Lower leg skin (tissue), 4 donors: ENCODE data around the gene CARS1. TPM values are rescaled to one million over a fixed set of nuclear protein-coding genes. Genes with fewer than 3 reads are reported as not detected.

Experiments
- DNase-seq, 2 donors: peaks; one replicate each; pipeline ENCODE4 v3.0.0-alpha.2; 2019; ENCODE audit warnings: low spot score in 2 of 2
- H3K4me3 ChIP-seq: fragments of 200-600 bp; sonication (generic); 2 replicates; pipeline ENCODE4 v1.5.1; 2017; ENCODE audit warnings: mild to moderate bottlenecking, low read depth; ENCODE audit not compliant: poor library complexity, severe bottlenecking
- CTCF ChIP-seq, 3 donors: fragments of 450-650 bp; IDR thresholded peaks; one replicate each; pipeline ENCODE4 v1.5.1; 2016; ENCODE audit warnings: antibody characterized with exemption in 3 of 3, mild to moderate bottlenecking in 3 of 3, moderate library complexity in 2 of 3
- POLR2A ChIP-seq, 2 donors: fragments of 450-650 bp; IDR thresholded peaks; one replicate each; pipeline ENCODE4 v1.6.1; 2016 to 2017; ENCODE audit warnings: antibody characterized with exemption in 2 of 2, mild to moderate bottlenecking in 1 of 2, moderate library complexity in 1 of 2
- WGBS, 2 donors: methylation state at CpG; one replicate each; pipeline ENCODE4 v1.1.5; 2018; 5-methylcytosine and 5-hydroxymethylcytosine counted together
- intact Hi-C: fragments of 100-400 bp; cut with DNase I; formaldehyde crosslinking; loops from one replicate; pipeline ENCODE4 v1.15.0; 2023; ENCODE audit warnings: low total_unique reads
- total RNA-seq, 4 donors: library from RNA; depleted of rRNA; stranded (reverse); fragments of >200 nt; gene quantifications; one replicate each; pipeline ENCODE4 v1.1.0, GENCODE V29; 2016

CARS1 gene
- 10 to 100 TPM; 56.7 to 63.0 (median 60.7) TPM for total RNA-seq

DNA sequence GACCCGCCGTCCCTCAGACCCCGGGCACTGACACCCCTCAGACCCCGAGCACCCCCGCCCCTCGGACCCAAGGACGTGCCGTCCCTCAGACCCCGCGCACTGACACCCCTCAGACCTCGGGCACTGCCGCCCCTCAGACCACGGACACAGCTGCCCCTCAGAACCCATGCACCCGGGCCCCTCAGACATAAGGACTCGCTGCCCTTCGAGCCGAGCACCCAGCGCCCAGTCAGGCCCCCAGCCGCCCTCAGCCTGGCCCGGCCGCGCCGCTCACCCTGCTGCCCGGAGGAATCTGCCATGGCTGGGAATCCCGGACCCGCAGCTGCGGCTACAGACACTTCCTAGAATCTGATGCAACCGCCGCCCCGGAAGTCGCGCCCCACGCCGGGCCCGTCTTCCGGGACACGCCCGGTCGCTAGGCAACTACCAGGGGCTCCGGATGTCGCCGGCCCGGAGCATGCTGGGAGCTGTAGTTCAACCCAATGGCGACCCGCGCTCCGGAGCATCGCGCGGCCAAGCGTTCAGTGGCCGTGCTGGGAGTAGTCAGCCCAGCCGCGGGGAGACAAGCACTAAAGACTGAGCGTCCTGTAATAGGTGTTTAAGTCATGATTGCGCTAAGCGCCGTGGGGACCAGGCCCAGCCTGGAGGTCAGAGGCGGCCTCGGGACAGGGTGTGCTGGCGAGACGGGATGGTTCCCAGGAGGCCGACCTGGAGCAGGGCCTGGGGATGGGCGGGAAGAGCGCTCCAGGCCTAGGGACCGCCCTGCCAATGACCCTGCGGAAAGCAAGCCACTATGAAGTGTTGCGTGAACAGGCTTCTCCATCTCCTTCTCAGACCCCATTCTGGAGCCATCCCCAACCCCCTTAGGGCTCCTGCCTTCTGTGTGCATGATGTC, at the start of gene CARS1:
TSS of gene CARS1 (minus strand) at position 355 of the 895 bp plus-strand sequence. CDS start at position 299, 56 bp downstream.
- WGBS, 2 donors = 4 to 6% methylated on average over 41 to 43 of the region's 68 CpGs

GRCh38 chr11:3105791-3106735, 48.8 kb upstream of the CARS1 start:
- no peak overlapping the region for H3K4me3 ChIP-seq
- intact Hi-C loops = loop anchor here (10.0 kb wide), 1 partner anchor 109 kb away; the partner anchor contains the start of gene MRGPRG
- no peak for TF ChIP-seq POLR2A (IDR thresholded peaks at IDR 0.05)
- no peak for TF ChIP-seq CTCF (IDR thresholded peaks at IDR 0.05)
- DNase-seq = peak in 1 of 2 donors; percentile 66
- WGBS, 2 donors = 90 to 94% methylated on average over 41 of the region's 41 CpGs

More for the DNA sequence above, at the start of gene CARS1:
- intact Hi-C loops = no loop called here
- DNase-seq = peak; percentile 94 to 99
- no peak for TF ChIP-seq POLR2A (IDR thresholded peaks at IDR 0.05)
- no peak for TF ChIP-seq CTCF (IDR thresholded peaks at IDR 0.05)
- peak within 1 kb of the TSS; percentile 83 for H3K4me3 ChIP-seq

DNA sequence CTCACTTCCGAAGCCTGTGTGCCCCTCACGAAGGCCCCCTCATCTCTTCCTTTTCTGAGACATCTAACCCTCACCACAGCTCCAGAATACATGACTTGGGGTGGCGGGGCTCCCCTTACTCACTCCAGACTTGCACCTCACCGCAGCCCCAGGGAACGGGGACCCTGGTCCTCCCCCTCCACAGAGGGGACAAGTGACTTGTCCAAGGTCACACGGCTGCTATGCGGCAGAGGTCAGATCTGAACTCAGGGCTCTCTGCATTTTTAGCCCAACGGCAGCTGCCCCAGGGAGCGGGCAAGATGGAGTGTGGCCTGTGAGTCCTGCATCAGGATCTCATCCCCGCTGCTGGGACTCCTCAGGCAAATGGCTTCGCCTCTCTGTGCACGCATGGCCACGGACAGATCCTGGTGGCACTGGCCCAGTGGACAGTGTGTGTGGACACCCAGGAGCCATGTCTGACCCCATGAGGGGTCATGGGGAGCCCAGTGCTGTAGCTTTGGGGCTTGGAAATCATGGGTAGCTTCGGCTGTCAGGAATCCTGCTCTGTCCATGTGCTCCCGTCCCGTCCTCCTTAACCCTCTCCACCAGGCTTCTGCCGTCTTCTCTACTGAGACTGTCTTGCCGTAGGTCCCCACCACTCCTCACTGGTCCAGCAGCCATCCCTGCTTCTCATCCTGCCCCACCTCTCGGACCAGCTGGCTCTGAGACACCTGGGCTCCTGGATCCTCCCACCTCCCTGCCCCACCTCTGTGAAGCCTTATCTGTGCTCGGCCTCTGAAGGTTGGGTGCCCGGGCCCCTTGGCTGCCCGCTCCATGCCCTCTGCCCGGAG, 48.0 kb upstream of the CARS1 start:
- H3K4me3 ChIP-seq = no peak overlapping the region
- intact Hi-C loops = loop anchor here (10.0 kb wide), 1 partner anchor 110 kb away; the partner anchor contains the start of gene MRGPRG
- DNase-seq = peak in 1 of 2 donors; percentile 81
- no peak for TF ChIP-seq POLR2A (IDR thresholded peaks at IDR 0.05)
- no peak for TF ChIP-seq CTCF (IDR thresholded peaks at IDR 0.05)
- 94 to 98% methylated on average over 23 of the region's 23 CpGs for WGBS, 2 donors

DNA sequence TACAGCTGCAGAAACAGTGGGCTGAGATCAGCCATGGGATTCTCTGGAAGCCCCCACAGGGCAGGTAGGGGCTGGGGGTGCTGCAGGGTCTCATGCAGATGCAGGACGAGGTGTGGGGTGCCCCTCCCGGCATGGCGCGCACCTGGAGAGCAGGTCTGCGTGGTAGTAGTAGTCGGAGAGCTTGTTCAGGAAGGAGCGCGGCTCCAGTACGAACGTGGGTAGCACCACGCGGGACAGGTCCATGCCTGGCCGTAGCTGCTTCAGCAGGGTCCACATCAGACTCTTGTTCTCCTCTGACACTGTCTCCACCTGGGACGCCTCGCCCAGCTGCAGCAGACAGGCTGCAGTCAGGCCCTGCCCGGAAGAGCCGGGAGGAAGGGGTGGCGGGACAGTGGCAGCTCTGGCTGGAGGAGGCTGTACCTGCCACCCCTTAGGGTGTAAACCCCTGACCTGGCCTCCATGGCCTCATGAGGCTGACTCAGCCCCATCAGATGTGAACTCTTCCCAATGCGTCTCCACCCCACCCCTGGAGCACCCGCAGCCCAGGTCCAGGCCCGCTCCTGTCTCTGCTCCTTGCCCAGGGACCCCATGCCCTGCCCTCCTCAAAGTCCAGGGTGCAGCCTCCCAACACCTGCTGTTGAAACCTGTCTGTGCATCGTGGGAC, 47.0 kb upstream of the CARS1 start:
- TF ChIP-seq CTCF (IDR thresholded peaks at IDR 0.05) (no peak), POLR2A (IDR thresholded peaks at IDR 0.05) (no peak)
- intact Hi-C loops = loop anchor here (10.0 kb wide), 1 partner anchor 111 kb away; the partner anchor contains the start of gene MRGPRG
- H3K4me3 ChIP-seq = no peak overlapping the region
- WGBS, 2 donors = 89 to 94% methylated on average over 20 to 21 of the region's 22 CpGs
- peak in 1 of 2 donors; percentile 83 for DNase-seq
